GM23338 (cell line): ENCODE results near the gene CAMTA1. TPM values are rescaled to one million over a fixed set of nuclear protein-coding genes. Genes with fewer than 3 reads are reported as not detected.

Experiments used
- CREB1 ChIP-seq: fragments of 250-450 bp; sonication (Bioruptor Pico); IDR thresholded peaks from 2 replicates; pipeline ENCODE4 v1.5.0; 2020; ENCODE audit warnings: low read depth, mild to moderate bottlenecking, moderate library complexity
- EZH2 ChIP-seq: fragments of 200-600 bp; sonication (generic); IDR thresholded peaks from one replicate; pipeline ENCODE4 v1.8.0; 2017; ENCODE audit warnings: antibody characterized with exemption, mild to moderate bottlenecking, low read depth; ENCODE audit not compliant: unreplicated experiment
- EZH2phosphoT487 ChIP-seq: fragments of 200-600 bp; sonication (generic); IDR thresholded peaks from one replicate; pipeline ENCODE4 v1.8.1; 2018; ENCODE audit warnings: antibody characterized with exemption; ENCODE audit not compliant: unreplicated experiment
- JUNB ChIP-seq: IDR thresholded peaks from one replicate; pipeline ENCODE4 v1.6.1; 2016; ENCODE audit warnings: antibody characterized with exemption; ENCODE audit not compliant: unreplicated experiment
- NANOG ChIP-seq: IDR thresholded peaks from 2 replicates; pipeline ENCODE4 v1.6.1; 2016; ENCODE audit warnings: antibody characterized with exemption, borderline replicate concordance
- POLR2AphosphoS5 ChIP-seq: IDR thresholded peaks from 2 replicates; pipeline ENCODE4 v1.6.1; 2016; ENCODE audit warnings: antibody characterized with exemption, low read depth
- STAT1 ChIP-seq: IDR thresholded peaks from one replicate; pipeline ENCODE4 v1.6.1; 2016; ENCODE audit warnings: antibody characterized with exemption; ENCODE audit not compliant: unreplicated experiment
- ZNF114 ChIP-seq: fragments of 250-450 bp; sonication (Bioruptor Pico); IDR thresholded peaks from 2 replicates; pipeline ENCODE4 v1.5.0; 2020; ENCODE audit warnings: mild to moderate bottlenecking, moderate library complexity
- ZNF331 ChIP-seq: fragments of 250-450 bp; sonication (Bioruptor Pico); IDR thresholded peaks from 2 replicates; pipeline ENCODE4 v1.5.0; 2020; ENCODE audit warnings: low read depth, mild to moderate bottlenecking, moderate library complexity
- ZNF462 ChIP-seq: fragments of 250-450 bp; sonication (Bioruptor Pico); IDR thresholded peaks from 2 replicates; pipeline ENCODE4 v1.5.0; 2020; ENCODE audit warnings: mild to moderate bottlenecking, moderate library complexity
- polyA plus RNA-seq: library from polyadenylated mRNA; unstranded; fragments of >200 nt; fragmentation: Nextera tagmentation; extraction: Ambion mirVana; gene quantifications from 2 replicates; pipeline ENCODE4 v1.2.1, GENCODE V29; 2016
- total RNA-seq: library from RNA; depleted of rRNA; stranded (reverse); fragments of >200 nt; shearing (Covaris generic); gene quantifications from 2 replicates; pipeline ENCODE4 v1.2.3, GENCODE V29; 2014
- TF ChIP-seq, protein P1 (sequence below): IDR thresholded peaks from 2 replicates; pipeline ENCODE4 v1.6.1; 2016; ENCODE audit warnings: antibody characterized with exemption
- TF ChIP-seq, protein P2 (sequence below), 2 experiments: fragments of 200-600 bp in 1 of 2; sonication (generic) in 1 of 2; conservative IDR thresholded peaks; 2 replicates each; pipeline versions ENCODE4 v1.5.1 to v1.6.1; 2016 to 2017; ENCODE audit warnings: antibody characterized with exemption in 2 of 2, low read depth in 2 of 2, mild to moderate bottlenecking in 2 of 2, moderate library complexity in 1 of 2

Gene CAMTA1
- total and polyA plus RNA-seq, 2 experiments from 2014 or later, result 115 to 519 TPM

DNA sequence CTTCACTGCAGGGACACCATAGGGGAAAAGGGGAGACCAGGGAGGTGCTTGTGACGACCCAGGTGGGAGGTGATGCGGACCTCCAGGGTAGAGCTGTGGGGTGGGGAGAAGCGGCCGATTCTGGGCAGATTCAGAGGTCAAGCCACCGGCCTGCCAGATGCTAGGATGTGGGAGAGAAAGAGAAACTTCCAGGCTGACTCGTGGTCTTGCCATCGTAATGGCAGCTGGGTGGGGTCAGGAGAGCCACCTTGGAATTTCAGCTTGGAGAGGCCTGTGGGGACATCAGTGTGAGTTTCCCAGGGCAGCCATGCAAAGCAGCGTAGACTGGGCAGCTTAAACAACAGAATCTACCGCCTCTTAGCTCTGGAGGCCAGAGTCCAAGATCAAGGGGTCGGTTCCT lies 727.8 kb downstream of the CAMTA1 start (continued):
- TF ChIP-seq ZNF462 (no peak), JUNB (no peak), EZH2phosphoT487 (no peak), ZNF114 (CRISPR knock-in tag) (no peak), POLR2AphosphoS5 (no peak), NANOG (no peak), STAT1 (no peak), ZNF331 (no peak), CREB1 (CRISPR knock-in tag) (no peak), EZH2 (no peak)
- TF ChIP-seq, protein P1, sequence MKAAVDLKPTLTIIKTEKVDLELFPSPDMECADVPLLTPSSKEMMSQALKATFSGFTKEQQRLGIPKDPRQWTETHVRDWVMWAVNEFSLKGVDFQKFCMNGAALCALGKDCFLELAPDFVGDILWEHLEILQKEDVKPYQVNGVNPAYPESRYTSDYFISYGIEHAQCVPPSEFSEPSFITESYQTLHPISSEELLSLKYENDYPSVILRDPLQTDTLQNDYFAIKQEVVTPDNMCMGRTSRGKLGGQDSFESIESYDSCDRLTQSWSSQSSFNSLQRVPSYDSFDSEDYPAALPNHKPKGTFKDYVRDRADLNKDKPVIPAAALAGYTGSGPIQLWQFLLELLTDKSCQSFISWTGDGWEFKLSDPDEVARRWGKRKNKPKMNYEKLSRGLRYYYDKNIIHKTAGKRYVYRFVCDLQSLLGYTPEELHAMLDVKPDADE, result no peak
- TF ChIP-seq, protein P2, sequence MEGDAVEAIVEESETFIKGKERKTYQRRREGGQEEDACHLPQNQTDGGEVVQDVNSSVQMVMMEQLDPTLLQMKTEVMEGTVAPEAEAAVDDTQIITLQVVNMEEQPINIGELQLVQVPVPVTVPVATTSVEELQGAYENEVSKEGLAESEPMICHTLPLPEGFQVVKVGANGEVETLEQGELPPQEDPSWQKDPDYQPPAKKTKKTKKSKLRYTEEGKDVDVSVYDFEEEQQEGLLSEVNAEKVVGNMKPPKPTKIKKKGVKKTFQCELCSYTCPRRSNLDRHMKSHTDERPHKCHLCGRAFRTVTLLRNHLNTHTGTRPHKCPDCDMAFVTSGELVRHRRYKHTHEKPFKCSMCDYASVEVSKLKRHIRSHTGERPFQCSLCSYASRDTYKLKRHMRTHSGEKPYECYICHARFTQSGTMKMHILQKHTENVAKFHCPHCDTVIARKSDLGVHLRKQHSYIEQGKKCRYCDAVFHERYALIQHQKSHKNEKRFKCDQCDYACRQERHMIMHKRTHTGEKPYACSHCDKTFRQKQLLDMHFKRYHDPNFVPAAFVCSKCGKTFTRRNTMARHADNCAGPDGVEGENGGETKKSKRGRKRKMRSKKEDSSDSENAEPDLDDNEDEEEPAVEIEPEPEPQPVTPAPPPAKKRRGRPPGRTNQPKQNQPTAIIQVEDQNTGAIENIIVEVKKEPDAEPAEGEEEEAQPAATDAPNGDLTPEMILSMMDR (conservative IDR thresholded peaks at IDR 0.05; ENCODE audit: low read depth in 2 of 2), result no peak
